Uterus (tissue), 2 donors: ENCODE measurements around the gene RSPH9.

Source experiments
- CTCF ChIP-seq, 4 experiments: fragments of 200-600 bp in 2 of 4; fragments of 450-650 bp in 2 of 4; sonication (generic) in 2 of 4; IDR thresholded peaks; one replicate each; pipeline ENCODE4 v1.5.1; 2016 to 2019; ENCODE audit warnings: antibody characterized with exemption in 4 of 4, mild to moderate bottlenecking in 2 of 4, moderate library complexity in 1 of 4
- POLR2A ChIP-seq, 2 donors: fragments of 450-650 bp; IDR thresholded peaks; one replicate each; pipeline ENCODE4 v1.6.1; 2016; ENCODE audit warnings: antibody characterized with exemption in 2 of 2, mild to moderate bottlenecking in 1 of 2, moderate library complexity in 1 of 2

DNA sequence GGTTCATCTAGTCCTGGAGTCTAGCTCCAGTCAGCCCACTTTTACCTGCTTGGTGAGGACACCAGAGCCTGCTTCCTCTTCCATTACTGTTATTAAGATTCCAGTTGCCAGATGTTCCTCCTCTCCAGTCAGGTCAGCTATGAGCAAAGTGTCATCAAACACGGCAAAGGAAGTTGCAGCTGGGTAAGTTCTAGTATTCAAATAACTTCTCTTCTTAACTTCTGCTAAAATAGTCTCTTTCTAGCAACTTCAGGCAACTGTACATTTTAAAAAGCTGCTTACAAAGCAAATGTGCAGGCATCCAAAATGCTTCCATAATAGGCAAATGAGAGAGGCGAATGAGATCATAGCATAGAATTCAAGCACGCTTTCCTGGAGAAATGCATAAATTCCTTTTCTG is 61.2 kb downstream of the RSPH9 start:
- TF ChIP-seq CTCF (IDR thresholded peaks at IDR 0.05) (no peak), POLR2A (IDR thresholded peaks at IDR 0.05) (no peak)
